Breast epithelium (tissue), 4 donors: ENCODE measurements around the gene ANKRD11. TPM values are rescaled to one million over a fixed set of nuclear protein-coding genes. Genes with fewer than 3 reads are reported as not detected.

Source experiments
- DNase-seq, 2 donors: peaks; one replicate each; pipeline ENCODE4 v3.0.0-alpha.2; 2019; ENCODE audit warnings: low spot score in 2 of 2
- H3K27ac ChIP-seq, 2 donors: fragments of 200-600 bp; sonication (generic) in 1 of 2; one replicate each; pipeline ENCODE4 v1.5.1; 2016 to 2019; ENCODE audit warnings: mild to moderate bottlenecking in 1 of 2
- H3K27me3 ChIP-seq, 2 donors: fragments of 200-600 bp; sonication (generic) in 1 of 2; one replicate each; pipeline versions ENCODE4 v1.5.1 to v1.6.0; 2017 to 2019; ENCODE audit warnings: control low read depth in 1 of 2, mild to moderate bottlenecking in 1 of 2
- H3K36me3 ChIP-seq: fragments of 200-600 bp; one replicate; pipeline ENCODE4 v1.5.1; 2019
- H3K4me1 ChIP-seq, 2 donors: fragments of 200-600 bp; sonication (generic); one replicate each; pipeline ENCODE4 v1.5.1; 2016 to 2019; ENCODE audit warnings: control low read depth in 1 of 2
- H3K4me3 ChIP-seq, 3 donors: fragments of 200-600 bp; sonication (generic); 1 replicate in 2 of 3; 2 replicates in 1 of 3; pipeline ENCODE4 v1.5.1; 2016 to 2019; ENCODE audit warnings: mild to moderate bottlenecking in 3 of 3, moderate library complexity in 2 of 3
- H3K9me3 ChIP-seq, 2 donors: fragments of 200-600 bp; sonication (generic) in 1 of 2; one replicate each; pipeline ENCODE4 v1.5.1; 2016 to 2019; ENCODE audit warnings: control low read depth in 1 of 2
- POLR2A ChIP-seq: fragments of 450-650 bp; IDR thresholded peaks from one replicate; pipeline ENCODE4 v1.6.1; 2016; ENCODE audit warnings: antibody characterized with exemption, mild to moderate bottlenecking, moderate library complexity
- POLR2AphosphoS5 ChIP-seq, 3 donors: sonication (generic); formaldehyde crosslinking; IDR thresholded peaks; one replicate each; pipeline ENCODE4 v1.6.1; 2017; ENCODE audit warnings: antibody characterized with exemption in 3 of 3
- intact Hi-C: fragments of 100-400 bp; cut with DNase I; formaldehyde crosslinking; loops from one replicate; pipeline ENCODE4 v1.15.1; 2023; ENCODE audit warnings: low total_unique reads
- total RNA-seq, 3 donors: library from RNA; depleted of rRNA; stranded (reverse); fragments of >200 nt; gene quantifications; one replicate each; pipeline ENCODE4 v1.1.0, GENCODE V29; 2016
- TF ChIP-seq, protein P1 (sequence below), 3 donors: fragments of 450-650 bp; IDR thresholded peaks; one replicate each; pipeline ENCODE4 v1.5.1; 2016 to 2017; ENCODE audit warnings: antibody characterized with exemption in 3 of 3, mild to moderate bottlenecking in 3 of 3, moderate library complexity in 3 of 3

ANKRD11 gene
- total RNA-seq, 3 donors from 2014 or later, result 64.0 to 79.0 (median 69.2) TPM

DNA sequence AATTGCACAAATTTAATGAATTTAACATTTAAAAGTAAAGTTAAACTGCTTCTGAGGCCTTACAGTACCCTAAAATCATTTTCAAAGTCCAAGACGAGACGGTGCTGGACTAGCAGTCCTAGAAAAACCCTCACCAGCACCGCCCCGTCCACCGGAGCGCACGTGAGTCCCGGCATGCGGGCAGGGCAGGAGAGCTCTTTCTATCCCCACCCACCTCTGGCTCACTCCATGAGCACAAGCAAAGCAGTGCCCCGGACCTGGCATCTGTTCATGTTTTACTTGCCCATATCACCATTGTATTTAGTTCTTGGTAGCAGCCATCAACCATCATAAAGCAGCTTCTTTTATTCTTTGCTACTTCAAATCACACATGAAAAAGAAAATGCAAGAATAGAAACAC lies 41.7 kb downstream of the ANKRD11 start:
- intact Hi-C loops, result loop anchor here (5.0 kb wide), 1 partner anchor 344 kb away; no protein-coding TSS in a partner anchor
- DNase-seq, result no peak
- H3K36me3 ChIP-seq, result no peaks in the 10 kb centered on the region

DNA sequence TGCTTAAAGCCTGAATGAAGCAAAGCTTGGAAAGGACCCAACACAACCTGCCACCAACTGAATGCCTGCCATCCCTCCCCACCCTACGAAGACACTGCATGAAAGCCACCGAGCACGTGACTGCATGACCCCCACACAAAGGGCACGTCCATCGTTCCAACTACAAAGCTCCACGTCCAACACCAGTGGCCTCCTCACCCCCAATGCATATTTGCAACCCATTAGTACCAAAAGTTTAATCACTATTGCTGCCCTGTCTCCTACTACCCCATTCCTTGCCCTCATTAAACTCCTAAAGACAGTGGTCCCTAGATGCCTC lies 43.4 kb downstream of the ANKRD11 start:
- no peaks in the 10 kb centered on the region for H3K36me3 ChIP-seq
- no peak overlapping the region for H3K4me3 ChIP-seq
- H3K9me3 ChIP-seq, result no peaks in the 10 kb centered on the region
- no peak overlapping the region for H3K27ac ChIP-seq
- H3K27me3 ChIP-seq, result no peaks in the 10 kb centered on the region
- H3K4me1 ChIP-seq, result peaks cover 5 to 26% of the 10 kb centered on the region in 2 donors
- no peak for DNase-seq
- intact Hi-C loops, result loop anchor here (5.0 kb wide), 1 partner anchor 345 kb away; no protein-coding TSS in a partner anchor
- no peak for TF ChIP-seq POLR2A
- TF ChIP-seq POLR2AphosphoS5 (IDR thresholded peaks at IDR 0.05), result no peak
- TF ChIP-seq, protein P1, sequence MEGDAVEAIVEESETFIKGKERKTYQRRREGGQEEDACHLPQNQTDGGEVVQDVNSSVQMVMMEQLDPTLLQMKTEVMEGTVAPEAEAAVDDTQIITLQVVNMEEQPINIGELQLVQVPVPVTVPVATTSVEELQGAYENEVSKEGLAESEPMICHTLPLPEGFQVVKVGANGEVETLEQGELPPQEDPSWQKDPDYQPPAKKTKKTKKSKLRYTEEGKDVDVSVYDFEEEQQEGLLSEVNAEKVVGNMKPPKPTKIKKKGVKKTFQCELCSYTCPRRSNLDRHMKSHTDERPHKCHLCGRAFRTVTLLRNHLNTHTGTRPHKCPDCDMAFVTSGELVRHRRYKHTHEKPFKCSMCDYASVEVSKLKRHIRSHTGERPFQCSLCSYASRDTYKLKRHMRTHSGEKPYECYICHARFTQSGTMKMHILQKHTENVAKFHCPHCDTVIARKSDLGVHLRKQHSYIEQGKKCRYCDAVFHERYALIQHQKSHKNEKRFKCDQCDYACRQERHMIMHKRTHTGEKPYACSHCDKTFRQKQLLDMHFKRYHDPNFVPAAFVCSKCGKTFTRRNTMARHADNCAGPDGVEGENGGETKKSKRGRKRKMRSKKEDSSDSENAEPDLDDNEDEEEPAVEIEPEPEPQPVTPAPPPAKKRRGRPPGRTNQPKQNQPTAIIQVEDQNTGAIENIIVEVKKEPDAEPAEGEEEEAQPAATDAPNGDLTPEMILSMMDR (IDR thresholded peaks at IDR 0.05), result no peak

More for the DNA sequence above, 41.7 kb downstream of the ANKRD11 start:
- peaks cover 0 to 19% of the 10 kb centered on the region in 2 donors for H3K4me1 ChIP-seq
- TF ChIP-seq POLR2AphosphoS5 (IDR thresholded peaks at IDR 0.05) (no peak), POLR2A (no peak)
- TF ChIP-seq, protein P1 (IDR thresholded peaks at IDR 0.05), result no peak
- H3K27ac ChIP-seq, result no peak overlapping the region
- no peaks in the 10 kb centered on the region for H3K27me3 ChIP-seq
- H3K9me3 ChIP-seq, result no peaks in the 10 kb centered on the region
- no peak overlapping the region for H3K4me3 ChIP-seq

DNA sequence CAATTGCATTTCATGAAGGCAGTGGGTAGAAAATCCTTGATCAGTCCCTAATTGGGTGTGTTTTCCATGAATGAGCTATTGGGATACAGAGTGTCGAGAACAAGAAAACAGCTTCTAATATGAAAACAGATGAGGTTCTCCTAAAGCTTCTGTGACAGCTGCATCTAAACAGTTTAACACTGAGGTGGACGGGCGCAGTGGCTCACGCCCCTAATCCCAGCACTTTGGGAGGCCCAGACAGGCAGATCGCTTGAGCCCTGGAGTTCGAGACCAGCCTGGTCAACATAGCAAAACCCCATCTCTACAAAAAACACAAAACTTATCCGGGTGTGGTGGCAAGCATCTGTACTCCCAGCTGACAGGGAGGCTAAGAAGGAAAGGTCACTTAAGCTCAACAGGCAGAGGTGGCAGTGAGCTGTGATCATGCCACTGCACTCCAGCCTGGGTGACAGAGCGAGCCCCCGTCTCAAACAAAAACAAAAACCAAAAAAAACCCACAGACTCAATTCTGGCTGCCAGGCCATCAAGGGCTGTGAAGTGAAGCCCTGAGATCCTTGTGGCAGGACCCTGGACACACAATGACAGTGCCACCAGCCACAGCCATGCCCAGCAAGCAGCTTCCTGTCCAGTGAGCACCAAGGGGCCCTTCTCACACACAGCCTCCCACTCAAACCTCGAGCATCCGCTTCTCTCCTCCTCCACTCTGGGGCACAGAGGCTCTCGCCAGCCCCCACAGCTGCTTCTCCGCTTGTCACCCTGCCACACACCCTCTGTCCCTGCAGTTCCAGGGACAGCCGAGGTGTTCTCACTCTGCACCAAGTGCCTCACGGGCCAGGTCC lies 44.0 kb downstream of the ANKRD11 start:
- Histone ChIP-seq H3K4me3 (no peak overlapping the region), H3K4me1 (peaks cover 5 to 26% of the 10 kb centered on the region in 2 donors), H3K27me3 (no peaks in the 10 kb centered on the region), H3K27ac (no peak overlapping the region), H3K36me3 (no peaks in the 10 kb centered on the region), H3K9me3 (no peaks in the 10 kb centered on the region)
- TF ChIP-seq POLR2A (no peak), POLR2AphosphoS5 (IDR thresholded peaks at IDR 0.05) (no peak)
- TF ChIP-seq, protein P1 (IDR thresholded peaks at IDR 0.05), result no peak
- DNase-seq, result no peak
- intact Hi-C loops, result loop anchor here (5.0 kb wide), 1 partner anchor 346 kb away; no protein-coding TSS in a partner anchor

DNA sequence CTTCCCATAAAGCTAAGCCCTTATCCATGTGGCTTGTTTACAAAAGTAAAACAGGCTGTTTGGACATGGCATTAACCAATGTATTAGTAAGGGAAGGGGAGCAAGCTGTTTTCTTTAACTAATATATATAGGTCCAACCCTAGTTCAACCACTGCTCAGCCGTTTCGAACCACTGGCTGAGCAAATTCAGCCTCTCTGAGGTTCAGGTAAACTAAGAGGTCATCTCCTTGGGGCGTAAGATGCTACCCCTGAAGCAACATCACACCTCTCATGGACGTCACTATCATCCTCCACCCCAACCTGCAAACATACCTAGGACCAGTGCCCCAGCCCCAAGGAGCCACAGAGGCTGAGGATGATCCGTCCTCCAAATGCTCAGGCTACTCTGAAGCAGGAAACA lies 45.2 kb downstream of the ANKRD11 start:
- no peak overlapping the region for H3K4me3 ChIP-seq
- TF ChIP-seq POLR2AphosphoS5 (IDR thresholded peaks at IDR 0.05) (no peak), POLR2A (no peak)
- TF ChIP-seq, protein P1 (IDR thresholded peaks at IDR 0.05), result no peak

DNA sequence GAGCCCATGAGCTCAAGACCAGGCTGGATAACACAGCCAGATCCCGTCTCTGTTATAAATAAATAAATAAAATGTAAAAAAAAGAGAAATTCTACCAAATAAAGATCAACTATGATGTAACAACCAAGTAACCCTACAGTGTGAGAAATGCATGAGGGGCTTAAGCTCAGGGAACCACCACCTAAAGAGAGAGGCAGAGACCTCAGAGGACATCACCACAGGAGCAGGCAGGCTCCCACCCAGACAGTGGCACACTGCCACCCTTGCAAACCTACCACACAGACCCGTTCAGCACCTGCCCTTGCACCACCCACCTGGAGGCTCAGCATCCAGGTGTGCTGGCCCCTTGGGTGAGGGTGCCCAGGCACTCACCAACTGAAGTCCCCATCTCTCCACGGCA lies 45.6 kb downstream of the ANKRD11 start:
- Histone ChIP-seq H3K4me1 (peaks cover 5 to 26% of the 10 kb centered on the region in 2 donors), H3K27me3 (no peaks in the 10 kb centered on the region), H3K4me3 (no peak overlapping the region), H3K27ac (peak overlapping the region in 1 of 2 donors; percentile 30), H3K9me3 (no peaks in the 10 kb centered on the region), H3K36me3 (no peaks in the 10 kb centered on the region)
- intact Hi-C loops, result loop anchor here (5.0 kb wide), 1 partner anchor 348 kb away; no protein-coding TSS in a partner anchor
- DNase-seq, result no peak
- TF ChIP-seq, protein P1 (IDR thresholded peaks at IDR 0.05), result no peak
- TF ChIP-seq POLR2A, result no peak
- no peak for TF ChIP-seq POLR2AphosphoS5 (IDR thresholded peaks at IDR 0.05)

More for the DNA sequence above, 45.2 kb downstream of the ANKRD11 start:
- Histone ChIP-seq H3K36me3 (no peaks in the 10 kb centered on the region), H3K27me3 (no peaks in the 10 kb centered on the region), H3K9me3 (no peaks in the 10 kb centered on the region), H3K27ac (peak overlapping the region in 1 of 2 donors; percentile 12), H3K4me1 (peaks cover 5 to 26% of the 10 kb centered on the region in 2 donors)
- intact Hi-C loops, result loop anchor here (5.0 kb wide), 1 partner anchor 347 kb away; no protein-coding TSS in a partner anchor
- no peak for DNase-seq
